SU-DHL-6 (cell line): Measurements from ENCODE around the gene CD47.

ENCODE experiments used
- H2AFZ ChIP-seq: fragments of 200-600 bp; sonication (generic); 2 replicates; pipeline ENCODE4 v1.6.1; 2014; ENCODE audit warnings: low read depth, mild to moderate bottlenecking, moderate library complexity, mixed read lengths, antibody characterized with exemption, low read length; ENCODE audit not compliant: severe bottlenecking
- H3F3A ChIP-seq: fragments of 200-600 bp; shearing (Covaris generic); 2 replicates; pipeline ENCODE4 v1.6.0; 2016; ENCODE audit warnings: antibody characterized with exemption, mild to moderate bottlenecking; ENCODE audit not compliant: insufficient read depth
- H3K27ac ChIP-seq: fragments of 200-600 bp; sonication (generic); 2 replicates; pipeline ENCODE4 v1.5.1; 2016; ENCODE audit warnings: low read depth, mild to moderate bottlenecking, low read length, moderate library complexity, mixed read lengths
- H3K27me3 ChIP-seq: fragments of 200-600 bp; sonication (generic), shearing (Covaris generic); 2 replicates; pipeline ENCODE4 v1.6.0; 2014; ENCODE audit warnings: mild to moderate bottlenecking, low read length
- H3K36me3 ChIP-seq: fragments of 200-600 bp; sonication (generic); 2 replicates; pipeline ENCODE4 v1.6.1; 2014; ENCODE audit warnings: mild to moderate bottlenecking, low read length, mixed read lengths
- H3K4me2 ChIP-seq: fragments of 300-600, 200-600 bp; shearing (Covaris generic), sonication (generic); 2 replicates; pipeline ENCODE4 v1.6.0; 2014; ENCODE audit warnings: low read length, low read depth, mild to moderate bottlenecking; ENCODE audit not compliant: poor library complexity, severe bottlenecking
- H3K4me3 ChIP-seq: fragments of 200-600 bp; sonication (generic); 2 replicates; pipeline ENCODE4 v1.5.1; 2014; ENCODE audit warnings: antibody characterized with exemption, low read length, mild to moderate bottlenecking, mixed read lengths; ENCODE audit not compliant: insufficient read depth, poor library complexity, severe bottlenecking
- H3K79me2 ChIP-seq: fragments of 200-600 bp; sonication (generic); 2 replicates; pipeline ENCODE4 v1.6.1; 2014; ENCODE audit warnings: mild to moderate bottlenecking, low read length, moderate library complexity; ENCODE audit not compliant: insufficient read depth
- H3K9ac ChIP-seq: fragments of 200-600 bp; sonication (generic); 2 replicates; pipeline ENCODE4 v1.7.0; 2014; ENCODE audit warnings: mild to moderate bottlenecking, low read length
- H3K9me2 ChIP-seq: fragments of 200-600 bp; sonication (generic); replicated peaks from 2 replicates; pipeline ENCODE4 v1.6.1; 2014; ENCODE audit warnings: low read length; ENCODE audit not compliant: insufficient read depth
- H3K9me3 ChIP-seq: fragments of 200-600 bp; sonication (generic); 2 replicates; pipeline ENCODE4 v1.6.1; 2014; ENCODE audit warnings: low read length, mixed read lengths; ENCODE audit not compliant: insufficient read depth
- H4K20me1 ChIP-seq: fragments of 200-600 bp; sonication (generic); 2 replicates; pipeline ENCODE4 v1.6.1; 2014; ENCODE audit warnings: low read depth, mild to moderate bottlenecking, antibody characterized with exemption, low read length, moderate library complexity, mixed read lengths
- EZH2phosphoT487 ChIP-seq: fragments of 200-600 bp; sonication (generic), shearing (Covaris generic); conservative IDR thresholded peaks from 2 replicates; pipeline ENCODE4 v1.6.1; 2018; ENCODE audit warnings: mild to moderate bottlenecking, antibody characterized with exemption, low read length, moderate library complexity, mixed read lengths
- TF ChIP-seq, protein P1 (sequence below): fragments of 200-600 bp; sonication (generic); IDR thresholded peaks from one replicate; pipeline ENCODE4 v1.5.1; 2017; ENCODE audit warnings: antibody characterized with exemption, mild to moderate bottlenecking, low read length, moderate library complexity; ENCODE audit not compliant: insufficient read depth, poor library complexity, severe bottlenecking

Gene CD47

GRCh38 chr3:108090701-108091497, at the start of gene CD47:
Gene CD47, minus strand, starts transcription at chr3:108091031. Its CDS starts 123 bp downstream, at chr3:108090908.
- TF ChIP-seq EZH2phosphoT487: no peak
- TF ChIP-seq, protein P1, sequence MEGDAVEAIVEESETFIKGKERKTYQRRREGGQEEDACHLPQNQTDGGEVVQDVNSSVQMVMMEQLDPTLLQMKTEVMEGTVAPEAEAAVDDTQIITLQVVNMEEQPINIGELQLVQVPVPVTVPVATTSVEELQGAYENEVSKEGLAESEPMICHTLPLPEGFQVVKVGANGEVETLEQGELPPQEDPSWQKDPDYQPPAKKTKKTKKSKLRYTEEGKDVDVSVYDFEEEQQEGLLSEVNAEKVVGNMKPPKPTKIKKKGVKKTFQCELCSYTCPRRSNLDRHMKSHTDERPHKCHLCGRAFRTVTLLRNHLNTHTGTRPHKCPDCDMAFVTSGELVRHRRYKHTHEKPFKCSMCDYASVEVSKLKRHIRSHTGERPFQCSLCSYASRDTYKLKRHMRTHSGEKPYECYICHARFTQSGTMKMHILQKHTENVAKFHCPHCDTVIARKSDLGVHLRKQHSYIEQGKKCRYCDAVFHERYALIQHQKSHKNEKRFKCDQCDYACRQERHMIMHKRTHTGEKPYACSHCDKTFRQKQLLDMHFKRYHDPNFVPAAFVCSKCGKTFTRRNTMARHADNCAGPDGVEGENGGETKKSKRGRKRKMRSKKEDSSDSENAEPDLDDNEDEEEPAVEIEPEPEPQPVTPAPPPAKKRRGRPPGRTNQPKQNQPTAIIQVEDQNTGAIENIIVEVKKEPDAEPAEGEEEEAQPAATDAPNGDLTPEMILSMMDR: no peak
- H3K27ac ChIP-seq: peak within 1 kb of the TSS; percentile 81
- peak within 1 kb of the TSS; percentile 91 for H2AFZ ChIP-seq

DNA sequence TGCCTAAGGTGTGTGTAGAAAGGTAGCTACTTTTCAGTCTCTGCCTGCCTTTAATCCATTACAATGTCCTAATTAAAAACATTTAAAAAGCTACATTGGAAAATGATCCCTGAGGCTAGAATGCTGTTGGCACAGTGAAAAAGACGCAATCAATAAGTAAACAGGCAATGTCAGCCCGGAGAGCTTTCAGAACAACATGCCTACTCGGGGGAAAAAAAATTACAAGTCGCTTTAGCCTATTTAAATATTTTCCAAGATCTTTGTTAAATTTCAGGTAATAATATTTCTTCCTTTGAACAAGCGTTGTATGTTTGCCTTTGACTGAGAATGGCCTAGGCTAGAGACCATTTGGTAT, 46.6 kb upstream of the CD47 start:
- peaks cover 14% of the 10 kb centered on the region; the same call in 1 of the 2 replicates for H3K79me2 ChIP-seq
- H3K9ac ChIP-seq: no peak overlapping the region
- no peaks in the 10 kb centered on the region for H4K20me1 ChIP-seq
- TF ChIP-seq, protein P1: no peak
- TF ChIP-seq EZH2phosphoT487: no peak
- H3K4me3 ChIP-seq: no peak overlapping the region
- no peak overlapping the region for H3K4me2 ChIP-seq
- peaks cover 7% of the 10 kb centered on the region; the same call in 1 of the 2 replicates for H3K36me3 ChIP-seq
- no peaks in the 10 kb centered on the region for H3K27me3 ChIP-seq
- H3K9me3 ChIP-seq: no peaks in the 10 kb centered on the region
- no peak overlapping the region for H2AFZ ChIP-seq
- H3F3A ChIP-seq: no peaks in the 10 kb centered on the region
- H3K27ac ChIP-seq: no peak overlapping the region
- H3K9me2 ChIP-seq: no peaks in the 10 kb centered on the region

More at GRCh38 chr3:108090701-108091497, at the start of gene CD47:
- Histone ChIP-seq H3K9me2 (no peaks in the 10 kb centered on the region), H3K79me2 (peaks cover 48% of the 10 kb centered on the region), H3K36me3 (peaks cover 5% of the 10 kb centered on the region; the same call in 1 of the 2 replicates), H3K9me3 (no peaks in the 10 kb centered on the region), H4K20me1 (peaks cover 5% of the 10 kb centered on the region; the same call in 1 of the 2 replicates), H3K4me2 (peak within 1 kb of the TSS; percentile 96), H3K9ac (peak within 1 kb of the TSS; percentile 99), H3K4me3 (peak within 1 kb of the TSS; percentile 100), H3F3A (0 out of 2 replicates have a peak, but pooled peaks cover 9% of the 10 kb centered on the region), H3K27me3 (no peaks in the 10 kb centered on the region)

- H4K20me1 ChIP-seq: no peaks in the 10 kb centered on the region
- H3K27me3 ChIP-seq: no peaks in the 10 kb centered on the region
- H3K4me2 ChIP-seq: no peak overlapping the region
- H3K9me2 ChIP-seq: no peaks in the 10 kb centered on the region
- H3K27ac ChIP-seq: no peak overlapping the region
- H3K79me2 ChIP-seq: peaks cover 17% of the 10 kb centered on the region; the same call in 1 of the 2 replicates
- no peaks in the 10 kb centered on the region for H3K9me3 ChIP-seq
- TF ChIP-seq, protein P1: no peak
- TF ChIP-seq EZH2phosphoT487: no peak
- no peak overlapping the region for H3K9ac ChIP-seq
- no peak overlapping the region for H3K4me3 ChIP-seq
- no peak overlapping the region for H2AFZ ChIP-seq
- peaks cover 7% of the 10 kb centered on the region; the same call in 1 of the 2 replicates for H3K36me3 ChIP-seq
- no peaks in the 10 kb centered on the region for H3F3A ChIP-seq
Measured at GRCh38 chr3:108136561-108137459, 46.0 kb upstream of the CD47 start.
